GM13977 (cell line): ENCODE measurements around the gene GAD1.
A peak's percentile ranks its signal among the peaks of the same experiment; 100 is the strongest.

Experiments used
- DNase-seq: peaks from one replicate; pipeline ENCODE4 v3.0.0; 2012; ENCODE audit warnings: low spot score
- CTCF ChIP-seq: IDR thresholded peaks from 2 replicates; pipeline ENCODE4 v1.5.1; 2012; ENCODE audit warnings: mild to moderate bottlenecking, control low read depth; ENCODE audit not compliant: insufficient read depth; ENCODE audit errors: extremely low read depth, missing control alignments
- in situ Hi-C: fragments of 300-500 bp; cut with MboI; formaldehyde crosslinking; loops from one replicate; pipeline ENCODE4 v1.12.0; 2022; ENCODE audit warnings: low sequenced_read_pairs, low pct_unique_long_range_greater_than_20kb, mixed read lengths, inconsistent platforms; ENCODE audit not compliant: unreplicated experiment

GAD1 gene

GRCh38 chr2:170821531-170822289, 5.0 kb downstream of the GAD1 start:
- no peak for DNase-seq
- in situ Hi-C loops, result loop anchor here (25.0 kb wide), 1 partner anchor 584 kb away; no protein-coding TSS in a partner anchor
- TF ChIP-seq CTCF, result no peak

GRCh38 chr2:170822290-170823087, 5.8 kb downstream of the GAD1 start:
- in situ Hi-C loops, result loop anchor here (25.0 kb wide), 1 partner anchor 585 kb away; no protein-coding TSS in a partner anchor
- DNase-seq, result peak; percentile 62
- TF ChIP-seq CTCF, result peak; percentile 65

GRCh38 chr2:170823088-170823897, 6.6 kb downstream of the GAD1 start:
- TF ChIP-seq CTCF, result no peak
- DNase-seq, result no peak
- in situ Hi-C loops, result loop anchor here (25.0 kb wide), 1 partner anchor 586 kb away; no protein-coding TSS in a partner anchor

- no peak for DNase-seq
- in situ Hi-C loops, result loop anchor here (25.0 kb wide), 1 partner anchor 587 kb away; no protein-coding TSS in a partner anchor
Measured at GRCh38 chr2:170823898-170824215, 7.2 kb downstream of the GAD1 start.

GRCh38 chr2:170824526-170825015, 7.9 kb downstream of the GAD1 start:
- no peak for TF ChIP-seq CTCF
- no peak for DNase-seq
- in situ Hi-C loops, result loop anchor here (25.0 kb wide), 1 partner anchor 587 kb away; no protein-coding TSS in a partner anchor

More at GRCh38 chr2:170823898-170824215, 7.2 kb downstream of the GAD1 start:
- no peak for TF ChIP-seq CTCF
